H7 (cell line): Measurements from ENCODE around the gene TINAGL1. TPM values are rescaled to one million over a fixed set of nuclear protein-coding genes. Genes with fewer than 3 reads are reported as not detected.

Source experiments
- DNase-seq: peaks from one replicate; pipeline ENCODE4 v3.0.0; 2012
- H3K27me3 ChIP-seq: 2 replicates; pipeline ENCODE4 v1.6.0; 2011; ENCODE audit warnings: mild to moderate bottlenecking, low read length; ENCODE audit not compliant: control insufficient read depth, insufficient read depth
- H3K36me3 ChIP-seq: replicated peaks from 2 replicates; pipeline ENCODE4 v1.5.1; 2011; ENCODE audit warnings: low read length; ENCODE audit not compliant: control insufficient read depth, insufficient read depth
- H3K4me3 ChIP-seq: 2 replicates; pipeline ENCODE4 v1.5.1; 2011; ENCODE audit warnings: low read depth, mild to moderate bottlenecking, control low read depth, low read length, moderate library complexity; ENCODE audit not compliant: insufficient read depth
- total RNA-seq: library from RNA; depleted of rRNA; stranded (reverse); fragments of >200 nt; shearing (Covaris generic); gene quantifications from 2 replicates; pipeline ENCODE4 v1.2.3, GENCODE V29; 2014

Gene TINAGL1
- total RNA-seq, 1 experiment from 2014 or later = 11.5 TPM

GRCh38 chr1:31556481-31557006 is 19.8 kb upstream of the TINAGL1 start:
- DNase-seq = no peak
- Histone ChIP-seq H3K4me3 (no peak overlapping the region), H3K36me3 (no peaks in the 10 kb centered on the region), H3K27me3 (no peaks in the 10 kb centered on the region)

- Histone ChIP-seq H3K4me3 (no peak overlapping the region), H3K36me3 (no peaks in the 10 kb centered on the region), H3K27me3 (no peaks in the 10 kb centered on the region)
- DNase-seq = no peak
These were observed 16.6 kb upstream of the TINAGL1 start for GRCh38 chr1:31559715-31560114.

GRCh38 chr1:31560394-31560793 is 15.9 kb upstream of the TINAGL1 start:
- DNase-seq = no peak
- H3K27me3 ChIP-seq = no peaks in the 10 kb centered on the region
- H3K36me3 ChIP-seq = no peaks in the 10 kb centered on the region
- no peak overlapping the region for H3K4me3 ChIP-seq

GRCh38 chr1:31562707-31563360 is 13.5 kb upstream of the TINAGL1 start:
- DNase-seq = peak; percentile 16
- Histone ChIP-seq H3K4me3 (no peak overlapping the region), H3K36me3 (no peaks in the 10 kb centered on the region), H3K27me3 (no peaks in the 10 kb centered on the region)

- peak; percentile 33 for DNase-seq
- no peak overlapping the region for H3K4me3 ChIP-seq
- H3K27me3 ChIP-seq = no peaks in the 10 kb centered on the region
- H3K36me3 ChIP-seq = no peaks in the 10 kb centered on the region
These were observed 11.7 kb upstream of the TINAGL1 start for GRCh38 chr1:31564606-31564989.

GRCh38 chr1:31567956-31568570 is 8.3 kb upstream of the TINAGL1 start:
- H3K27me3 ChIP-seq = no peaks in the 10 kb centered on the region; the same call in 1 of the 2 replicates
- H3K36me3 ChIP-seq = no peaks in the 10 kb centered on the region
- DNase-seq = peak; percentile 10
- H3K4me3 ChIP-seq = no peak overlapping the region

- no peak overlapping the region for H3K4me3 ChIP-seq
- no peaks in the 10 kb centered on the region for H3K36me3 ChIP-seq
- peak; percentile 25 for DNase-seq
- H3K27me3 ChIP-seq = no peaks in the 10 kb centered on the region; the same call in 1 of the 2 replicates
These were observed 7.3 kb upstream of the TINAGL1 start for GRCh38 chr1:31568895-31569595.

- peak; percentile 5 for DNase-seq
- H3K4me3 ChIP-seq = no peak overlapping the region
- H3K27me3 ChIP-seq = no peaks in the 10 kb centered on the region; the same call in 1 of the 2 replicates
- H3K36me3 ChIP-seq = no peaks in the 10 kb centered on the region
These were observed 6.6 kb upstream of the TINAGL1 start for GRCh38 chr1:31569596-31570173.

GRCh38 chr1:31570228-31570627 is 6.1 kb upstream of the TINAGL1 start:
- no peak overlapping the region for H3K4me3 ChIP-seq
- peak; percentile 9 for DNase-seq
- no peaks in the 10 kb centered on the region; the same call in 1 of the 2 replicates for H3K27me3 ChIP-seq
- no peaks in the 10 kb centered on the region for H3K36me3 ChIP-seq

GRCh38 chr1:31570906-31571305 is 5.4 kb upstream of the TINAGL1 start:
- DNase-seq = no peak
- no peak overlapping the region for H3K4me3 ChIP-seq
- no peaks in the 10 kb centered on the region for H3K36me3 ChIP-seq
- no peaks in the 10 kb centered on the region; the same call in 1 of the 2 replicates for H3K27me3 ChIP-seq

- no peak overlapping the region for H3K4me3 ChIP-seq
- H3K36me3 ChIP-seq = no peaks in the 10 kb centered on the region
- H3K27me3 ChIP-seq = no peaks in the 10 kb centered on the region; the same call in 1 of the 2 replicates
- peak; percentile 11 for DNase-seq
These were observed 4.7 kb upstream of the TINAGL1 start for GRCh38 chr1:31571340-31572295.

- Histone ChIP-seq H3K27me3 (no peaks in the 10 kb centered on the region; the same call in 1 of the 2 replicates), H3K4me3 (no peak overlapping the region), H3K36me3 (no peaks in the 10 kb centered on the region)
- no peak for DNase-seq
These were observed 3.8 kb upstream of the TINAGL1 start for GRCh38 chr1:31572323-31573104.

GRCh38 chr1:31573261-31573660 is 3.1 kb upstream of the TINAGL1 start:
- DNase-seq = no peak
- H3K4me3 ChIP-seq = no peak overlapping the region
- H3K27me3 ChIP-seq = no peaks in the 10 kb centered on the region; the same call in 1 of the 2 replicates
- H3K36me3 ChIP-seq = no peaks in the 10 kb centered on the region
